DMS114 treated with DMSO at 0.1 percent for 48 hours (cell line): Measurements from ENCODE around the gene UBE2G1.

ENCODE experiments used
- DNase-seq: peaks from one replicate; lab custom pipeline; 2025; ENCODE audit not compliant: unreplicated experiment; lab: John Stamatoyannopoulos, UW

Gene UBE2G1

DNA sequence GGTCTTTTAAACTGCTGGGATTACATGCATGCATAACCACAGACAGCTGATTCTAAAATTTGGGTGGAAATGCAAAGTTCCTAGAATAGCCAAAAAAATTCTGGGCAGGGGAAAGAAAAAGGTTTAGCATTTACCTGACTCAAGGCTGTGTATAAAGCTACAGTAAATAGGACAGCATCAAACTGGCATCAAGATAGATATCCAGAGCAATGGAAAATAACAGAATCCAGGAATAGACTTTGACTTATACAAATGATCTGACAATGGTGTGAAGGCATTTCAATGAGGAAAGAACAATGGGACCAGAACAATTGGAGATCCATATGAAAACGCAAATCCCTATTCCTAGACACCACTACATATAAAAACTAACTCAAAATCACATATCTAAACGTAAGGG is 115.6 kb downstream of the UBE2G1 start:
- DNase-seq = no peak

DNA sequence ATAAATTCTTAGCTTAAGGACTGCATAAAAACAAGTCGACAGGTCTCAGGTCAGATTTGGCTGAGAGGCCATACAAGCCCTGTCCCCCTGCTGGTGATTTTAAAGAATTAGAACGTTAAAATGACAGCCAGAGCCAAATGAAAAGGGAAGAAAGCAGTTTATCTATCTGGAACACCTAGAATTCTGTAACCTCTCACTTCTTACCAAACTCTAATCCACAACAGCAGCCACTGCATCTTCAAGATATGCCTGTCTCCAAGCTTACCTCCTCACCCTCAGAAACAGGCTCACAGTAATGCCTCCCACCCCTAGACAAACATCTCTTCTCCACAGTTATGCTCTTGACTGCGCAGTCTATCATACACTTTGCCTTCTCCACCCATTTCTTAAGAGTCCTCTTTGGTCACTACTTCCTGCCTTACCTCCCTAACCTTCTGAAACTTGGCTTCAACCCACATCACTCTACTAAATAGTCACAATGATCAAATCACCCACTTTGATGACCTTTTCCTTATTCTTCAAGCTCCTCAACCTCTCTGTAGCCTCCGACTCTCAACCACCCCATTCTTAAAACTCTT is 116.9 kb downstream of the UBE2G1 start:
- peak; percentile 19 for DNase-seq

- DNase-seq = no peak
Observed at GRCh38 chr17:4248504-4249277, 117.8 kb downstream of the UBE2G1 start.

- DNase-seq = no peak
Observed at GRCh38 chr17:4247971-4248388, 118.5 kb downstream of the UBE2G1 start.

- no peak for DNase-seq
Observed at GRCh38 chr17:4247361-4247970, 119.0 kb downstream of the UBE2G1 start.

DNA sequence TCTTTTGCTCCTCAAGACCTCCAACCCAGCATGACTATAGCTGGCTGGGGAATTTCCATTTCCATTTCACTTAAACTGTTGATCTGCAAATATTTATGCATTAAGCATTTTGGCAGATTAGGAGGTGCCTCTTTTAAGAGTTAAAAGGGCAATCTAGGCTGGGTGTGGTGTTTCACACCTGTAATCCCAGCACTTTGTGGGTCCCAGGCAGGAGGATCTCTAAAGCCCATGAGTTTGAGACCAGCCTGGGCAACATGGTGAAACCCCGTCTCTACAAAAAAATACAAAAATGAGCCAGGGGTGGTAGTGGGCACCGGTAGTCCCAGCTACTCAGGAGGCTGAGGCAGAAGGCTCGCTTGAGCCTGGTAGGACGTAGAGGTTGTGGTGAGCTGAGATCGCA is 119.8 kb downstream of the UBE2G1 start:
- DNase-seq = no peak

GRCh38 chr17:4241535-4241934 is 124.9 kb downstream of the UBE2G1 start:
- no peak for DNase-seq

- DNase-seq = no peak
Observed at GRCh38 chr17:4236456-4236855, 130.0 kb downstream of the UBE2G1 start.

- DNase-seq = no peak
Observed at GRCh38 chr17:4235372-4236279, 130.8 kb downstream of the UBE2G1 start.

DNA sequence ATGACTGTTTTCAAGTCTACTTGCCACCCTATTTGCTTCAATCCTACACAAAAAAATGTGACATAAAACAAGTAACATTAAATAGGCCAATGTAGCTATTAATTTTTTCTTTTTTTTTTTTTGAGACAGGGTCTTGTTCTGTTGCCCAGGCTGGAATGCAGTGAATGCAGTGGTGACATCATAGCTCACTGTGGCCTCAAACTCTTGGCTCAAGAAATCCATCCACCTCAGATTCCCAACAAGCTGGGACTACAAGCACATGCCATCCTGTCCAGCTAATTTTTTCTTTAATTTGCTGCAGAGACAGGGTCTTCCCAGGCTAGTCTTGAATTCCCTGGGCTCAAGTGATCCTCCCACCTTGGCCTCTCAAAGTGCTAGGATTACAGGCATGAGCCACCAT is 132.1 kb downstream of the UBE2G1 start:
- no peak for DNase-seq

DNA sequence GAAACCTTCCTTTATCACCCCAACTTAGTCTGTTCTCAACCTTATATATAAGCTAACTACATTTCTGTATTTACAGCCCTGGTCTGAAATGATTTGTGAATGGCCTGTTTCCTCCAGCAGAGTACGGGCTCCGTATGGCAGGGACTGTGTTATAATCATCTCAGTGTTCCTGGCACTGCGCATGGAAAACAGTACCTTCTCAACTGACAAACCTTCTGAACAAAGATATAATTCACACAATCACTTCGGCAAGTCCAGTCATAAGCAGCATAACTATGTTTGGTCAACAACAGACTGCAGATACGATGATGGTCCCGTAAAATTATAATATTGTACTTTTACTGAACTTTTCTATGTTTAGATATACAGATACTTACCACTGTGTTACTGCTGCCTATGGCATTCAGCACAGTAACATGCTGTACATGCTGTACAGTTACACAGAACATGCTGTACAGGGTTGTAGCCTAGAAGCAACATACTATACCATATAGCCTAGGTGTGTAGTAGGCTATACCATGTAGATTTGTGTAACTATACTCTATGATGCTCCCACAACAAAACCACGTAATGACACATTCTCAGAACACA is 132.7 kb downstream of the UBE2G1 start:
- DNase-seq = no peak

DNA sequence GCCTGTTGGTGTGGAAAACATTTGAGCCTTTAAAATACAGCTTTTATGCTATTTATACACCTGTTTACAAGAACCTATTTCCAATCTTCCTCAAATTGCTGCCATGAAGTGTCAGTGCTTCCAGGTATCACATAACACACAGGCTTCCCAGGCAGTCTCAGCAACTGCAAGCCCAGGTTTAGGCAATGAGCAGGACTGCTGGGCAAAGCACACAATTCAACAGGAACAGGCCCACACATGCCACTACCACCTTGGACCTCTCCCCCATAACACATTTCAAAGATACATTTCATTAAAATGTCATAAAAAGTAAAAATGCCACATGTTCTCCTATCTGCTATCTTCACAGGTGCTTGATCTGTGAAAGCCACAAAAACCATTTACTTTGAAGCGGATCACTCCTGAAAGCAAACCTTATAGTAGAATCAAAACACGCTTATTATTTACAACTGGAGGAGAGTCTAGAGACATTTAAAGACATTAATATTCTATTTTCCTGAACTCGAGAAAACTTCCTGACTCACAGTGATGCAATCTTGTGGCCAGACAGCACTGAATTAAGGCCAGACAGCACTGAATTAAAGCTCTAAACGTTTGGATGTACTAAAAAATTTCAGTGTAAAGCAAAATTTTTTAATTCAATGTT is 134.2 kb downstream of the UBE2G1 start:
- DNase-seq = no peak

DNA sequence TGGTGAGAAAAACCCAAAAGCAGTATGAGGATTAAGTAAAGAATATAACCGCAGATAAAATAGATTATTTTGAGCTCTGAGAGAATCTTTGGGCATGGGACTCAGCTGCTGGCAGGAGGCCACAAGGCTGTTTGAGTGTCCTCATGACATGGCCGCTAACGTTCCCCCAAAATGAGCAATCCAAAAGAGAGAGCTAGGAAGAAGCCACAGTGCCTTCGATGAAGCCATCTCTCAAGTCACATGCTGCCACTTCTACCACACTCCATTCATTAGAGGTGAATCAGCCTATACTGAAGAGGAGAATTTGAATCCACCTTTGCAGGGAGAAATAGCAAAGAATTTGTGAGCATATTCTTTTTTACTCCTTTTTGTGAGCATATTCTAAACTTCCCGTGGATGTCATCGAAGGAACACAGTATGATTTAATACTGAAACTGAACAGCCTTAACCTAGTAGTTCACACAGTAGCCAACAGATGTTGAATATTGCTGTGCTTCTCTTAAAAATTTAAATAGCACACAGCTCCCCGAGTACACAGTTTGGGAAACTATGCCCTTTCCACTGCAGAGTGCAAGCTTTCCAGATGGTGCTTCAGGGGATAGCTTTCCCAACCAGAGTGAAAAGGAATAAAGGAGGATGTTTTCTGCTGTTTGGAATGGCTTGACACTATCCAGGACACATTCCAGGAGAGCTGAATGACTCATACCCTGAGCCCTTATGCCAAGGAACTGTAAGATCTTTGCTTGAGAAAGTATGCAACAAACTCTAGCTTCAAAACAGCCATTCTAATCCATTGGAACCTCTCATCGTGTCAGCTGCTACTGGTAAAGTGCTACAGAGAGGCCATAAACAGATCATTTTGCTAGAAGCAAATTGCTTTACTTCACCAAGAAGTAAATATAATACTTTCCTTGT is 136.6 kb downstream of the UBE2G1 start:
- no peak for DNase-seq

GRCh38 chr17:4221899-4222659 is 144.4 kb downstream of the UBE2G1 start:
- DNase-seq = no peak

GRCh38 chr17:4221163-4221562 is 145.3 kb downstream of the UBE2G1 start:
- DNase-seq = no peak

- no peak for DNase-seq
Observed at GRCh38 chr17:4220655-4221054, 145.8 kb downstream of the UBE2G1 start.
